A673 (cell line): ENCODE data around the gene RAPGEF2. TPM values are rescaled to one million over a fixed set of nuclear protein-coding genes. Genes with fewer than 3 reads are reported as not detected.

Experiments
- BruUV-seq: library from RNA; stranded (reverse); fragments of 400-500 nt; replicated peaks from 2 replicates; lab custom pipeline; 2021; lab: Mats Ljungman, UMichigan
- CTCF ChIA-PET: fragments of 300-600 bp; sonication (Branson Sonifier 250); formaldehyde crosslinking; loops from one replicate; lab custom pipeline; 2022; ENCODE audit warnings: antibody characterized with exemption; lab: Charles Lee
- POLR2A ChIA-PET: fragments of 300-600 bp; sonication (Branson Sonifier 250); formaldehyde crosslinking; loops from one replicate; lab custom pipeline; 2022; ENCODE audit warnings: antibody characterized with exemption; ENCODE audit not compliant: low non-redundant PET; lab: Charles Lee
- DNase-seq: peaks from one replicate; pipeline ENCODE4 v3.0.0-alpha.2; 2015; ENCODE audit warnings: low spot score
- H3K27ac ChIP-seq: fragments of 200-600 bp; sonication (generic); 2 replicates; pipeline ENCODE4 v1.5.1; 2016; ENCODE audit warnings: mixed run types, low read depth, mild to moderate bottlenecking, mixed read lengths, antibody characterized with exemption, low read length; ENCODE audit not compliant: poor library complexity, severe bottlenecking
- H3K27me3 ChIP-seq: fragments of 200-600 bp; sonication (generic); replicated peaks from 2 replicates; pipeline ENCODE4 v1.6.1; 2017; ENCODE audit warnings: mixed run types, low read depth, mild to moderate bottlenecking, mixed read lengths, antibody characterized with exemption, low read length; ENCODE audit not compliant: insufficient read depth, poor library complexity
- H3K36me3 ChIP-seq: fragments of 200-600 bp; sonication (generic); 2 replicates; pipeline ENCODE4 v1.6.1; 2016; ENCODE audit warnings: mixed run types, mild to moderate bottlenecking, mixed read lengths, antibody characterized with exemption, low read length; ENCODE audit not compliant: insufficient read depth, poor library complexity, severe bottlenecking
- H3K4me1 ChIP-seq: fragments of 200-600 bp; sonication (generic); 2 replicates; pipeline ENCODE4 v1.6.1; 2017; ENCODE audit warnings: mixed run types, mild to moderate bottlenecking, mixed read lengths, antibody characterized with exemption, low read length; ENCODE audit not compliant: insufficient read depth, poor library complexity, severe bottlenecking
- H3K4me3 ChIP-seq: fragments of 200-600 bp; sonication (generic); 2 replicates; pipeline ENCODE4 v1.5.1; 2016; ENCODE audit warnings: low read depth, mixed run types, mild to moderate bottlenecking, mixed read lengths, low read length; ENCODE audit not compliant: poor library complexity, severe bottlenecking
- H3K9me3 ChIP-seq: fragments of 200-600 bp; sonication (generic); 2 replicates; pipeline ENCODE4 v1.6.1; 2016; ENCODE audit warnings: mixed run types, low read depth, mild to moderate bottlenecking, mixed read lengths, antibody characterized with exemption, low read length; ENCODE audit not compliant: poor library complexity, severe bottlenecking
- EZH2 ChIP-seq: fragments of 200-600 bp; sonication (generic); IDR thresholded peaks from 2 replicates; pipeline ENCODE4 v1.6.1; 2017; ENCODE audit warnings: borderline replicate concordance, low read depth, mild to moderate bottlenecking, mixed read lengths, antibody characterized with exemption, low read length; ENCODE audit not compliant: poor library complexity, severe bottlenecking
- intact Hi-C: fragments of 100-400 bp; cut with micrococcal nuclease; formaldehyde crosslinking; loops from one replicate; pipeline ENCODE4 v1.10.0; 2022; ENCODE audit not compliant: unreplicated experiment
- total RNA-seq: library from RNA; stranded (reverse); gene quantifications from 2 replicates; pipeline ENCODE4 v1.2.3, GENCODE V29; 2021
- TF ChIP-seq, protein P1 (sequence below): fragments of 300-800, 200-600 bp; sonication (generic); conservative IDR thresholded peaks from 2 replicates; pipeline ENCODE4 v1.5.1; 2017; ENCODE audit warnings: low read depth, mild to moderate bottlenecking, antibody characterized with exemption, low read length, moderate library complexity, mixed read lengths

RAPGEF2 gene
- total RNA-seq, 1 experiment from 2014 or later = 31.9 TPM

DNA sequence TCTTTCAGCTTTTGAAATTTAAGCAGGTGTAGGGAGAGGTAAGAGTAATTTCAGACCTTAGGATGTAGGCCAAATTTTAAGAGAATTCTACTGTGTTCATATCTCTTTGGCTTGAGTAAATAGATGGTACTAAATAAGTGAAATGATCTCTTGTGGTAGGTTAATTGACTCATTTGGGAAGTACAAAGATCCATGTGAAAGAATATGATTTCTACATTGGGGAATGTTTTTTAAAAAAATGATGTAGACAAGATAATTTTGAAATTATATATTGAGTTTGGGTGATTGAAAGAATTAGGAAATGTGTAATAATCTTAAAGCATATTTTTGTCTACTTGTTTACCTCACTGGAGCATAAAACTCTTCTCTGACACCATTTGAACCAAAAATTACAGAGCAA, 35.6 kb downstream of the RAPGEF2 start:
- TF ChIP-seq, protein P1, sequence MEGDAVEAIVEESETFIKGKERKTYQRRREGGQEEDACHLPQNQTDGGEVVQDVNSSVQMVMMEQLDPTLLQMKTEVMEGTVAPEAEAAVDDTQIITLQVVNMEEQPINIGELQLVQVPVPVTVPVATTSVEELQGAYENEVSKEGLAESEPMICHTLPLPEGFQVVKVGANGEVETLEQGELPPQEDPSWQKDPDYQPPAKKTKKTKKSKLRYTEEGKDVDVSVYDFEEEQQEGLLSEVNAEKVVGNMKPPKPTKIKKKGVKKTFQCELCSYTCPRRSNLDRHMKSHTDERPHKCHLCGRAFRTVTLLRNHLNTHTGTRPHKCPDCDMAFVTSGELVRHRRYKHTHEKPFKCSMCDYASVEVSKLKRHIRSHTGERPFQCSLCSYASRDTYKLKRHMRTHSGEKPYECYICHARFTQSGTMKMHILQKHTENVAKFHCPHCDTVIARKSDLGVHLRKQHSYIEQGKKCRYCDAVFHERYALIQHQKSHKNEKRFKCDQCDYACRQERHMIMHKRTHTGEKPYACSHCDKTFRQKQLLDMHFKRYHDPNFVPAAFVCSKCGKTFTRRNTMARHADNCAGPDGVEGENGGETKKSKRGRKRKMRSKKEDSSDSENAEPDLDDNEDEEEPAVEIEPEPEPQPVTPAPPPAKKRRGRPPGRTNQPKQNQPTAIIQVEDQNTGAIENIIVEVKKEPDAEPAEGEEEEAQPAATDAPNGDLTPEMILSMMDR = no peak
- no peak for TF ChIP-seq EZH2
- CTCF ChIA-PET = interaction anchor here (0.6 kb wide), 1 partner anchor 7 kb away, joined by 3 read pairs; no protein-coding TSS in a partner anchor
- POLR2A ChIA-PET = no interaction called here
- Histone ChIP-seq H3K4me3 (no peak overlapping the region), H3K9me3 (no peaks in the 10 kb centered on the region), H3K4me1 (no peaks in the 10 kb centered on the region), H3K27ac (no peak overlapping the region), H3K36me3 (no peaks in the 10 kb centered on the region), H3K27me3 (no peaks in the 10 kb centered on the region)
- no peak for DNase-seq
- intact Hi-C loops = no loop called here
- BruUV-seq = no TSS peak

DNA sequence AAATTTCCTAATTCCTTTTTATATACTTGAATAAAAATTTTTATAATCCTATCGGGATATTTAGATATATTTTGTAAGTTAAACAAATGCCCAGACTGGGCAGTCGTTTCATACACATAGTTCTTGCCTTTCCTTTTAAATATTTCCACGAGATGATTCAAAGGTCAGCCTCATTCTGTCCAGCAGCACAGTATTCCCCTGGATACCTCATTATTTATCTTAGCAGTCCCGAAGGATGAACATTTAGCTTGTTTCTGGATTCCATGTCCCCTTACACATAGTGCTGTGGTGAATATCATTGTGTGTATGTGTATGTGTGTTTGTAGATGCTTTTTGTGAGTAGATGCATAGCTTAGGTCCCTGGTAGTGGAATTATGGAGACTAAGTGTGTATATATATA, 38.3 kb downstream of the RAPGEF2 start:
- Histone ChIP-seq H3K4me1 (no peaks in the 10 kb centered on the region), H3K27ac (no peak overlapping the region), H3K36me3 (no peaks in the 10 kb centered on the region), H3K9me3 (no peaks in the 10 kb centered on the region), H3K4me3 (no peak overlapping the region), H3K27me3 (no peaks in the 10 kb centered on the region)
- POLR2A ChIA-PET = no interaction called here
- no TSS peak for BruUV-seq
- intact Hi-C loops = no loop called here
- TF ChIP-seq, protein P1 = no peak
- TF ChIP-seq EZH2 = no peak
- no peak for DNase-seq
- CTCF ChIA-PET = no interaction called here

DNA sequence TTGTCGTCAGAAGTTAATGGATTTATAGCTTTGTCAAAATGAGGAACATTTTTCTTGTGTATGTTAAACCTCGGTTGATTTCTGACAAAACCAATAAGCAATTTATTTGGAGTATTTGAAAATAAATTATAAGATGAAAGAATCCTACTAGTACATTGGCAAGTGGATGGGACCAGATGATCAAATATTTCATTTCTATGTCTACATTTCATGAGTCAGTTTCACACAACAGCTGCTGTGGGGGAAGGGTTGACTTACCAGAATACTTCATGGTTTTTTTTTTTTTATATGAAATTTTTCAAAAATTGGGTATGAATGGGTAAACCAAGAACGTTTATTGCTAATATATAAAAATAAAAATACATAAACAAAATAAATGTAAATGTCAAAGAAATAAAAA, 39.4 kb downstream of the RAPGEF2 start:
- TF ChIP-seq, protein P1 = no peak
- TF ChIP-seq EZH2 = no peak
- CTCF ChIA-PET = no interaction called here
- no peak for DNase-seq
- H3K4me3 ChIP-seq = no peak overlapping the region
- no peaks in the 10 kb centered on the region for H3K36me3 ChIP-seq
- H3K9me3 ChIP-seq = no peaks in the 10 kb centered on the region
- no peaks in the 10 kb centered on the region for H3K27me3 ChIP-seq
- no TSS peak for BruUV-seq
- intact Hi-C loops = no loop called here
- H3K27ac ChIP-seq = no peak overlapping the region
- POLR2A ChIA-PET = no interaction called here
- no peaks in the 10 kb centered on the region for H3K4me1 ChIP-seq
